Measurements from ENCODE around the gene ARHGEF28.

Gene ARHGEF28

GRCh38 chr5:73893813-73894212 is 267.8 kb downstream of the ARHGEF28 start:
- Histone ChIP-seq H3K9me3 (ENCODE audit: control insufficient read depth, insufficient read depth, low read length) (no peaks in the 10 kb centered on the region), H3K9ac (ENCODE audit: low read depth, low read length) (no peak overlapping the region), H3K4me3 (ENCODE audit: low read depth, low read length) (no peak overlapping the region), H3K4me1 (ENCODE audit: control insufficient read depth, insufficient read depth, low read length) (no peaks in the 10 kb centered on the region), H3K36me3 (ENCODE audit: control insufficient read depth, insufficient read depth, low read length) (no peaks in the 10 kb centered on the region), H3K27ac (ENCODE audit: low read depth, low read length) (no peak overlapping the region), H3K27me3 (ENCODE audit: control insufficient read depth, insufficient read depth, low read length) (no peaks in the 10 kb centered on the region)

- no peaks in the 10 kb centered on the region for H3K27me3 ChIP-seq (ENCODE audit: control insufficient read depth, insufficient read depth, low read length)
- H3K9ac ChIP-seq (ENCODE audit: low read depth, low read length) = no peak overlapping the region
- H3K4me1 ChIP-seq (ENCODE audit: control insufficient read depth, insufficient read depth, low read length) = no peaks in the 10 kb centered on the region
- no peaks in the 10 kb centered on the region for H3K9me3 ChIP-seq (ENCODE audit: control insufficient read depth, insufficient read depth, low read length)
- H3K36me3 ChIP-seq (ENCODE audit: control insufficient read depth, insufficient read depth, low read length) = no peaks in the 10 kb centered on the region
- H3K27ac ChIP-seq (ENCODE audit: low read depth, low read length) = no peak overlapping the region
- no peak overlapping the region for H3K4me3 ChIP-seq (ENCODE audit: low read depth, low read length)
These were observed 268.9 kb downstream of the ARHGEF28 start for GRCh38 chr5:73894860-73895259.

DNA sequence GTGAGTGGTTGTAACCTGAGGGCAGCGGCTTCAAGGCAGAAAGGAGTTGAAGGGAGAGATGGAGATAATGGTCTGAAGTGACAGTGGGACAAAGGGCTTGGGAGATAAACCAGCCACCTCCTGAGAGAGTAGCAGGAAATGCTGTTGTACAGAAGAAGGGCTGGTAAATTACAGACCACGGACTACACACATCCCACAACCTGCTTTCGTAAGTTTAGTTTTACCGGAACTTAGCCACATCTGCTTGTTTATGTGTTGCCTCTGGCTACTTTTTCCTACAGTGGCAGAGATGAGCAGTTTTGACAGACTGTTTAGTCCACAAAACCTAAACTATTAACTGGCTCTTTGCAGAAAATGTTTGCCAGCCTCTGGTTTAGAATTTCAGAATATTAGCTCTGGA is 269.5 kb downstream of the ARHGEF28 start:
- Histone ChIP-seq H3K4me1 (ENCODE audit: control insufficient read depth, insufficient read depth, low read length) (no peaks in the 10 kb centered on the region), H3K9ac (ENCODE audit: low read depth, low read length) (no peak overlapping the region), H3K9me3 (ENCODE audit: control insufficient read depth, insufficient read depth, low read length) (no peaks in the 10 kb centered on the region), H3K27me3 (ENCODE audit: control insufficient read depth, insufficient read depth, low read length) (no peaks in the 10 kb centered on the region), H3K4me3 (ENCODE audit: low read depth, low read length) (no peak overlapping the region), H3K27ac (ENCODE audit: low read depth, low read length) (no peak overlapping the region), H3K36me3 (ENCODE audit: control insufficient read depth, insufficient read depth, low read length) (no peaks in the 10 kb centered on the region)

- no peak overlapping the region for H3K4me3 ChIP-seq (ENCODE audit: low read depth, low read length)
- no peak overlapping the region for H3K9ac ChIP-seq (ENCODE audit: low read depth, low read length)
- H3K27me3 ChIP-seq (ENCODE audit: control insufficient read depth, insufficient read depth, low read length) = no peaks in the 10 kb centered on the region
- H3K9me3 ChIP-seq (ENCODE audit: control insufficient read depth, insufficient read depth, low read length) = no peaks in the 10 kb centered on the region
- H3K27ac ChIP-seq (ENCODE audit: low read depth, low read length) = no peak overlapping the region
- no peaks in the 10 kb centered on the region for H3K36me3 ChIP-seq (ENCODE audit: control insufficient read depth, insufficient read depth, low read length)
- H3K4me1 ChIP-seq (ENCODE audit: control insufficient read depth, insufficient read depth, low read length) = no peaks in the 10 kb centered on the region
These were observed 270.1 kb downstream of the ARHGEF28 start for GRCh38 chr5:73896097-73896496.

DNA sequence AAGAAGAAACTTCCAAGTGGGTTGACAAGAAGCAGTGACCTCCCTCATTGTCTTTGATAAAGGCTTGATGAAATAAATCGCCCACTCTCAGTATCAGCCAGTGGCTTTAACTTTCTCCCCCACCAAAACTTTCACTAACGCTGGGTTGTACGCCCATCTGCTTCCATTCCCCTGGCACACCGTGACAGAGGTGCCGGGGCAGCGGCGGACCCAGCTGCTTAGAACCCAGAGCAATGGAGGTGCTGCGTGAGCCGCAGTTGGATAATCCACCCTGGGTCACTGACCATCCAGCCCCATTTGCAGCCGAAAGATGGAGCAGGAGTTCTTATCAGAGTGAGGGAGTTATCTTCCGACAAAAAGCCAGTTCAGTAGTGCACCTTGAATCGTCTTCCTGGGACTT is 270.7 kb downstream of the ARHGEF28 start:
- H3K4me3 ChIP-seq (ENCODE audit: low read depth, low read length) = no peak overlapping the region
- no peak overlapping the region for H3K27ac ChIP-seq (ENCODE audit: low read depth, low read length)
- H3K9ac ChIP-seq (ENCODE audit: low read depth, low read length) = no peak overlapping the region
- H3K4me1 ChIP-seq (ENCODE audit: control insufficient read depth, insufficient read depth, low read length) = no peaks in the 10 kb centered on the region
- no peaks in the 10 kb centered on the region for H3K36me3 ChIP-seq (ENCODE audit: control insufficient read depth, insufficient read depth, low read length)
- H3K27me3 ChIP-seq (ENCODE audit: control insufficient read depth, insufficient read depth, low read length) = no peaks in the 10 kb centered on the region
- no peaks in the 10 kb centered on the region for H3K9me3 ChIP-seq (ENCODE audit: control insufficient read depth, insufficient read depth, low read length)

DNA sequence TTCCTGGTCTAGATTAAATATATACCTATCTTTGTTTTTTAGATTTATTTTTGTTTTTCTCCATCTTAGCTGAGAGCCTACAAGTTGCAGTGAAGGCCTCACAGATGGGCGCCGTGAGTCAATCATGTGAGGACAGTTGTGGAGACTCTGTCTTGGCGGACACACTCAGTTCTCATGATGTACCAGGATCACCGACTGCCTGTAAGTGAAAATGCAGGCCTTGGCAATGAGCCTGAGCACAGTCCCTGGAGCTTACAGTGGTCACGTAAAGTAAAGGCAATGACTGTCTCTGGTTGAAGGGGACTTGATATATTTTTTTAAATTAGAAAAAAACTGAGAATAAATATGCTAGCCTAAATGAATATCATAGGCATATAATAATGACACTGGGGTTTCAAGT is 271.9 kb downstream of the ARHGEF28 start:
- Histone ChIP-seq H3K9me3 (ENCODE audit: control insufficient read depth, insufficient read depth, low read length) (no peaks in the 10 kb centered on the region), H3K4me1 (ENCODE audit: control insufficient read depth, insufficient read depth, low read length) (no peaks in the 10 kb centered on the region), H3K4me3 (ENCODE audit: low read depth, low read length) (no peak overlapping the region), H3K36me3 (ENCODE audit: control insufficient read depth, insufficient read depth, low read length) (no peaks in the 10 kb centered on the region), H3K27me3 (ENCODE audit: control insufficient read depth, insufficient read depth, low read length) (no peaks in the 10 kb centered on the region), H3K9ac (ENCODE audit: low read depth, low read length) (no peak overlapping the region), H3K27ac (ENCODE audit: low read depth, low read length) (no peak overlapping the region)

GRCh38 chr5:73899055-73899454 is 273.1 kb downstream of the ARHGEF28 start:
- Histone ChIP-seq H3K9me3 (ENCODE audit: control insufficient read depth, insufficient read depth, low read length) (no peaks in the 10 kb centered on the region), H3K4me3 (ENCODE audit: low read depth, low read length) (no peak overlapping the region), H3K36me3 (ENCODE audit: control insufficient read depth, insufficient read depth, low read length) (no peaks in the 10 kb centered on the region), H3K27me3 (ENCODE audit: control insufficient read depth, insufficient read depth, low read length) (no peaks in the 10 kb centered on the region), H3K4me1 (ENCODE audit: control insufficient read depth, insufficient read depth, low read length) (no peaks in the 10 kb centered on the region), H3K27ac (ENCODE audit: low read depth, low read length) (no peak overlapping the region), H3K9ac (ENCODE audit: low read depth, low read length) (no peak overlapping the region)

DNA sequence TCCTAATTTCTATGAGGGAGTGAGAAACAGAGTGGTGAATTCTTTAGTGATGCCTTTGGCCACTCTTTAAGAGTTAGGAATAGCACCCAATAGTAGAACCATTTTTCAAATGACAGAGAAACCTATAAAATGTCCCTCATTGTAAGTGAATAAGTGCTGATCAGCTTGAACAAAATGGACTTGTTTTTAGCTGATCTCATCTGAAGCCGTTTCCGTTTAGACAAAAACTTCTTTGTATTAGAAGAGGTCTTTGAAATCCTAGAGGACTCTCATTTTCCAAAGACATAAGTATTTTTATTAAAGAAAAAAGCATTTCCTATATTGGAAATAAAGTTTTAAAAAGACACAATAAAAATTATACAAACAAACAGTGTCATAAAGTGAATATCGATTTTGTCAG is 273.9 kb downstream of the ARHGEF28 start:
- no peaks in the 10 kb centered on the region for H3K4me1 ChIP-seq (ENCODE audit: control insufficient read depth, insufficient read depth, low read length)
- no peak overlapping the region for H3K4me3 ChIP-seq (ENCODE audit: low read depth, low read length)
- no peaks in the 10 kb centered on the region for H3K27me3 ChIP-seq (ENCODE audit: control insufficient read depth, insufficient read depth, low read length)
- H3K9ac ChIP-seq (ENCODE audit: low read depth, low read length) = no peak overlapping the region
- H3K27ac ChIP-seq (ENCODE audit: low read depth, low read length) = no peak overlapping the region
- H3K9me3 ChIP-seq (ENCODE audit: control insufficient read depth, insufficient read depth, low read length) = no peaks in the 10 kb centered on the region
- H3K36me3 ChIP-seq (ENCODE audit: control insufficient read depth, insufficient read depth, low read length) = no peaks in the 10 kb centered on the region

DNA sequence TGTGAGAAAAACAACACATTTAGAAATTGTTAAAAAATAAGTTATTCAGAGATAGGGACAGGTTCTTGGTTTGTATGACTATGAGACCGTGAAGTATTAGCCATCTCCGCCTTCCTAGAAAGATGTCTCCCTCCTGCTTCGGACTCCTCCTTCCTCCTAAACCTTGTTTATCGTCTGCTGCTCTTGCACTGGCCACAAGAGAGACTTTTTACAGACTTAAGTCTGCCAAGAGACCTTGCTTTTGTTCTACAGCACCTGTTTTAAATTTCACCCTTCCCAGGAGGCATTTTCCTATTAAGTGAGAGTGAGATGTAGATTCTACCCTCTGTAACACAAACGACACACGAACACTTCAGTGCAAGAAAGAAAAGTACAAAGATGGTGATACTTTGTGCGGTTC is 274.6 kb downstream of the ARHGEF28 start:
- H3K4me1 ChIP-seq (ENCODE audit: control insufficient read depth, insufficient read depth, low read length) = no peaks in the 10 kb centered on the region
- no peaks in the 10 kb centered on the region for H3K27me3 ChIP-seq (ENCODE audit: control insufficient read depth, insufficient read depth, low read length)
- no peak overlapping the region for H3K27ac ChIP-seq (ENCODE audit: low read depth, low read length)

GRCh38 chr5:73901043-73901442 is 275.0 kb downstream of the ARHGEF28 start:
- Histone ChIP-seq H3K27me3 (ENCODE audit: control insufficient read depth, insufficient read depth, low read length) (no peaks in the 10 kb centered on the region), H3K9me3 (ENCODE audit: control insufficient read depth, insufficient read depth, low read length) (no peaks in the 10 kb centered on the region), H3K27ac (ENCODE audit: low read depth, low read length) (no peak overlapping the region), H3K36me3 (ENCODE audit: control insufficient read depth, insufficient read depth, low read length) (no peaks in the 10 kb centered on the region), H3K9ac (ENCODE audit: low read depth, low read length) (no peak overlapping the region), H3K4me3 (ENCODE audit: low read depth, low read length) (no peak overlapping the region), H3K4me1 (ENCODE audit: control insufficient read depth, insufficient read depth, low read length) (no peaks in the 10 kb centered on the region)

More for the DNA sequence above, 274.6 kb downstream of the ARHGEF28 start:
- H3K9ac ChIP-seq (ENCODE audit: low read depth, low read length) = no peak overlapping the region
- no peaks in the 10 kb centered on the region for H3K9me3 ChIP-seq (ENCODE audit: control insufficient read depth, insufficient read depth, low read length)
- H3K4me3 ChIP-seq (ENCODE audit: low read depth, low read length) = no peak overlapping the region
- no peaks in the 10 kb centered on the region for H3K36me3 ChIP-seq (ENCODE audit: control insufficient read depth, insufficient read depth, low read length)

DNA sequence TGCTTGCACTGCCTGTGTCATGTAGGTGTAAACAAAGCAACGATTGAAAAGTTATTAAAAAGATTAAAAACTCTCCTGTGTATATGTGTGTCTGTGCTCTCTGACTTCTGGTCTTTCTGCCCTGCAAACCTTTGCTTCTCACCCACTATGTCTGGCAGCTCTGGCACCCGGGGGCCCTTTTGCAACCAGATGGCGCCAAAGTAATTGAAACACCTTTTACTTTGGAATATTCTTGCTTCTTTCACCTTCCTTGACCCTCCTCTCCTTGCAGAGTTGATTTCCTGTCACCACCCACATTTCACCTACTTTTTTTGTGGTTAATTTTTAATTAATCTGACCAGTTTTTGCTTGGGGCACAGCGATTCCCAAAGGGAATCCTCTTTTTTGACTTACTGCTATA is 275.5 kb downstream of the ARHGEF28 start:
- Histone ChIP-seq H3K4me3 (ENCODE audit: low read depth, low read length) (no peak overlapping the region), H3K27ac (ENCODE audit: low read depth, low read length) (no peak overlapping the region), H3K9me3 (ENCODE audit: control insufficient read depth, insufficient read depth, low read length) (no peaks in the 10 kb centered on the region), H3K36me3 (ENCODE audit: control insufficient read depth, insufficient read depth, low read length) (no peaks in the 10 kb centered on the region), H3K4me1 (ENCODE audit: control insufficient read depth, insufficient read depth, low read length) (no peaks in the 10 kb centered on the region), H3K9ac (ENCODE audit: low read depth, low read length) (no peak overlapping the region), H3K27me3 (ENCODE audit: control insufficient read depth, insufficient read depth, low read length) (no peaks in the 10 kb centered on the region)
